Cerebellar cortex (tissue), 1 donor: ENCODE measurements around the gene LYPD3.
"Not testable (repeated sequence)": the region's sequence is repeated elsewhere in the genome, so short reads cannot be mapped to it uniquely, and the experiment has no call there.

Experiments
- DNase-seq: peaks from one replicate; pipeline ENCODE4 v3.0.0-alpha.2; 2015; ENCODE audit warnings: low spot score

LYPD3 gene

GRCh38 chr19:43465468-43466120 lies at the start of gene LYPD3:
Gene LYPD3, minus strand, starts transcription at chr19:43465608. Its CDS starts 37 bp downstream, at chr19:43465571.
- no peak for DNase-seq

- not testable (repeated sequence) for DNase-seq
These were observed 47.0 kb upstream of the LYPD3 start for GRCh38 chr19:43512399-43512798.

GRCh38 chr19:43511324-43511723 lies 45.9 kb upstream of the LYPD3 start:
- no peak for DNase-seq

- no peak for DNase-seq
These were observed 45.3 kb upstream of the LYPD3 start for GRCh38 chr19:43510713-43511112.

GRCh38 chr19:43507880-43508279 lies 42.5 kb upstream of the LYPD3 start:
- DNase-seq: peak; percentile 44

- DNase-seq: no peak
These were observed 41.2 kb upstream of the LYPD3 start for GRCh38 chr19:43506629-43507028.

- no peak for DNase-seq
These were observed 40.5 kb upstream of the LYPD3 start for GRCh38 chr19:43505941-43506340.

GRCh38 chr19:43505186-43505456 lies 39.7 kb upstream of the LYPD3 start:
- DNase-seq: no peak

- DNase-seq: peak; percentile 47
These were observed 39.2 kb upstream of the LYPD3 start, which contains the start of gene PHLDB3 for GRCh38 chr19:43504426-43505185. Gene PHLDB3, minus strand, starts transcription at chr19:43504746. Its CDS starts 628 bp downstream, at chr19:43504118.

- peak; percentile 82 for DNase-seq
These were observed 38.4 kb upstream of the LYPD3 start for GRCh38 chr19:43503501-43504425.

GRCh38 chr19:43502419-43502976 lies 37.1 kb upstream of the LYPD3 start:
- DNase-seq: no peak

- DNase-seq: no peak
These were observed 36.4 kb upstream of the LYPD3 start for GRCh38 chr19:43501661-43502418.

GRCh38 chr19:43499042-43499441 lies 33.6 kb upstream of the LYPD3 start:
- no peak for DNase-seq

- DNase-seq: no peak
These were observed 32.9 kb upstream of the LYPD3 start for GRCh38 chr19:43498233-43498842.

- DNase-seq: no peak
These were observed 31.6 kb upstream of the LYPD3 start for GRCh38 chr19:43496960-43497359.

GRCh38 chr19:43495082-43495481 lies 29.7 kb upstream of the LYPD3 start:
- no peak for DNase-seq

GRCh38 chr19:43490759-43491158 lies 25.4 kb upstream of the LYPD3 start:
- no peak for DNase-seq

GRCh38 chr19:43489979-43490599 lies 24.7 kb upstream of the LYPD3 start:
- no peak for DNase-seq

- no peak for DNase-seq
These were observed 23.9 kb upstream of the LYPD3 start for GRCh38 chr19:43489310-43489709.

GRCh38 chr19:43488179-43488578 lies 22.8 kb upstream of the LYPD3 start:
- no peak for DNase-seq

GRCh38 chr19:43486412-43486811 lies 21.0 kb upstream of the LYPD3 start:
- no peak for DNase-seq
